ACC112 (cell line): ENCODE results near the gene ERFE.
"Not testable (repeated sequence)": the region's sequence is repeated elsewhere in the genome, so short reads cannot be mapped to it uniquely, and the experiment has no call there.

ENCODE experiments used
- H2AFZ ChIP-seq: fragments of 200-600 bp; sonication (generic); one replicate; pipeline ENCODE4 v1.6.0; 2017; ENCODE audit warnings: antibody characterized with exemption, low read length; ENCODE audit not compliant: unreplicated experiment
- H3K27ac ChIP-seq: fragments of 200-600 bp; sonication (generic); 2 replicates; pipeline ENCODE4 v1.5.1; 2014; ENCODE audit warnings: low read depth, mild to moderate bottlenecking, antibody characterized with exemption, low read length, moderate library complexity
- H3K27me3 ChIP-seq: fragments of 200-600 bp; sonication (generic); 2 replicates; pipeline ENCODE4 v1.6.1; 2014; ENCODE audit warnings: mild to moderate bottlenecking, antibody characterized with exemption, low read length, moderate library complexity, mixed read lengths; ENCODE audit not compliant: insufficient read depth
- H3K36me3 ChIP-seq: fragments of 200-600 bp; sonication (generic); 2 replicates; pipeline ENCODE4 v1.6.1; 2016; ENCODE audit warnings: mild to moderate bottlenecking, antibody characterized with exemption, low read length, moderate library complexity, mixed read lengths; ENCODE audit not compliant: insufficient read depth
- H3K4me1 ChIP-seq: fragments of 200-600 bp; sonication (generic); one replicate; pipeline ENCODE4 v1.6.1; 2016; ENCODE audit warnings: low read length, mixed read lengths; ENCODE audit not compliant: insufficient read depth, unreplicated experiment, control insufficient read depth
- H3K4me3 ChIP-seq: fragments of 200-600 bp; sonication (generic); 2 replicates; pipeline ENCODE4 v1.5.1; 2014; ENCODE audit warnings: mild to moderate bottlenecking, low read depth, low read length
- H3K79me2 ChIP-seq: fragments of 200-600 bp; sonication (generic); one replicate; pipeline ENCODE4 v1.6.0; 2016; ENCODE audit warnings: low read length; ENCODE audit not compliant: control insufficient read depth, unreplicated experiment, insufficient read depth

The ERFE gene

DNA sequence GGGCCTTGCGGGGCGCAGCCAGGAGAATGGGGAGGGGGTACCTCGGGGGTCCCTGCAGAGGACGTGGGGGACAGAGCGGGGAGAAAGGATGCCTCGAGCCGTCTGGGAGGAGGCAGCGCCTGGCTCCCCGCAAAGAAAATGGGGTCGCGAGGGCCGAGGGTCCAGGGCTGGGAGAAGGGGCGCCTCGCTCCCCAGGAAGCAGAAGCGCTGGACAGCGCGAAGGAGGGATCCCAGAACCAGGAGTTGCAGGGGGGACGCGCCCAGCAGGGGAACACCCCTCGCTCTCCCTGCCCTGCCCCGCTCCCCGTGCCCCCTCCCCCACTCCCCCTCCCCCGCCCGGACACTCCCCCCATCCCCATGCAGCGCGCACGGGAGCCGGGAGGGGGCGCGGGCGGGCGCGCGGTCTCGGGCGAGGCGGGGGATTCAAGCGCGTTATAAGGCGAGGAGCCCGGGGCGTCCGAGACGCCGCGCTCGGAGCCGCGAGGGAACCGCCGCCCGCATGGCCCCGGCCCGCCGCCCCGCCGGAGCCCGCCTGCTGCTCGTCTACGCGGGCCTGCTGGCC lies at the start of gene ERFE:
TSS of gene ERFE (plus strand) at position 462 of the 562 bp plus-strand sequence. CDS start at position 500, 38 bp downstream.
- Histone ChIP-seq H3K36me3 (no peaks in the 10 kb centered on the region), H3K79me2 (no peaks in the 10 kb centered on the region), H3K27ac (no peak within 1 kb of the TSS), H3K4me1 (peaks cover 5% of the 10 kb centered on the region), H3K4me3 (peak within 1 kb of the TSS; percentile 83), H2AFZ (no peak within 1 kb of the TSS), H3K27me3 (peaks cover 7% of the 10 kb centered on the region; the same call in 1 of the 2 replicates)

DNA sequence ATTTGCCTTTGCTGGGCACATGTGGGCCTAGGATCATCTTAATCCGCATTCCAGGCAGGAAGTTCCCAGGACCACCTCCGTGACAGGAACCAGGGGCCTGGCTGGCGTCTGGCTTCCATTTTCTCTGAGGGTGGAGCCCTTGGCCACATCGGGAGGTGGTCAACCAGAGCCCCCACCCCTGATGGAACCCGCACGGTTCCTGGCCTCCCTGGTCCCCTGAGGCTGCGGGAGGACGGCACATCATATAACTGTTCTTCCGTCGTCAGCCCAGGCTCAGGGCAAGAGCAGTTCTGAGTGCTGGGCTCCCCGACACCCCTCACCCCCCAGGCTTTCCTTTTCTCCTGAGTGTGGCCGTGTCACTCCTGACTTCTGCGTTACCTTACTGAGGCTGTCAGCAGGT lies 45.2 kb upstream of the ERFE start:
- Histone ChIP-seq H3K36me3 (no peaks in the 10 kb centered on the region), H2AFZ (no peak overlapping the region), H3K27me3 (peaks cover 14% of the 10 kb centered on the region), H3K27ac (no peak overlapping the region), H3K4me1 (no peaks in the 10 kb centered on the region), H3K4me3 (no peak overlapping the region), H3K79me2 (no peaks in the 10 kb centered on the region)

DNA sequence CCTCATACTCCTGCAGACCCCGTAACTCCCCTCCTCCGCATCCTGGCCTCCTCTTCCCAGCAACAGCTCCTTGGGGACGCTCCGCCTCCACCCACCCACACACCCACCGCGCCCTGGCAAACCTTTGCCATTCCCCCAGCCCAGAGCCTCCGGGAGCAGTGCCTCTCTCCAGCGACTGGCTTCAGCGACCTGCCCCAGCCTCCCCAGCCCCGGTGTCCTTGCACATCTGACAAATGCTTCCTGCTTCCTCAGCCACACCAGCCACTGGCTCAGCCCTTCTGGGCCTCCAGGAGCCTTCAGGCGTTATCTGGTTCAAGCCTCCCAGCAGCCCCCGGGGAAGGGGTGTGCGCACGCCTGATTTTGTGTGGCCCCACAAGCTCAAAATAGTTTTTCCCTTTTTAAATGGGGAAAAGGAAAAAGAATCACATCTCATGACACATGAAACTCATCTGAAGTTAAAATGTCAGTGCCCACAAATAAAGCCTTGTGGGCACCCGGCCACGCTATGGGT lies 44.4 kb upstream of the ERFE start:
- Histone ChIP-seq H2AFZ (no peak overlapping the region), H3K79me2 (no peaks in the 10 kb centered on the region), H3K27ac (no peak overlapping the region), H3K4me1 (no peaks in the 10 kb centered on the region), H3K27me3 (peaks cover 21% of the 10 kb centered on the region), H3K4me3 (no peak overlapping the region), H3K36me3 (no peaks in the 10 kb centered on the region)

DNA sequence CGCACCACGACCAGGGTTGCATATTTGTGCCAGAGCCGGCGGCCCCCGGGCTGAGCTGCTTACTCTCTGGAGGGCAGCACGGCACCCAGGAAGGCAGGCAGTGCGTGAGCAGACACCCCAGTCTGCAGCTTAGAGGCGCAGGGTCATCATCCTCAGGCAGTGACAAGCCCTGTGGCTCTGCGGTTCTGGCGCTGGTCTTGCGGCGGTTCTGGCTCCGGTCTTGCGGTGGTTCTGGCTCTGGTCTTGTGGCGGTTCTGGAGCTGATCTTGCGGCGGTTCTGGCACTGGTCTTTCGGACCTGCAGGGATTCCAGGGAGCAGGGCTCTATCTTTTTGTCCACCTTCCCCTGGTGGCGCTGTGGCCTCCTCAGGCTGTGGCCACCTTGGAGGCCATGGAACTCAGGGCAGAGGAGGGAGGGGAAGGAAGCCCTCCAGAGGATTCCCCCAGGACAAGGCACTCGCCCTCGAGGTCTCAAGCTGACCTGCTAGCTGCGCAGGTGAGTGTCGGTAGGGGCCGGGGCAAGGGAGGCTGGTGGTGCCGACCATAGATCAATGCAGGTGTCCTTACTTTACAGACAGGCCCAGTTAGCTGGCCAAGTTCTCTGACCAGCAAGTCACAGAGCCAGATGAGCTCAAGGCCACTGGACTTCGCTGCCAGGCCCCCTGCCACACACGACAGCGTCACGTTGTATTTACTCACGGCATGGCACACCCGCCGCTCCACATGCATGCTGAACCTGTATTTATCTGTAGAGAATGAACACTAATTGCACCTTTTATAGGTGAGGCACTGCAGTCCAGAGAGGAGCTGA lies 43.7 kb upstream of the ERFE start:
- H3K4me1 ChIP-seq, result no peaks in the 10 kb centered on the region
- H2AFZ ChIP-seq, result no peak overlapping the region
- H3K4me3 ChIP-seq, result no peak overlapping the region
- H3K27me3 ChIP-seq, result peaks cover 27% of the 10 kb centered on the region
- H3K79me2 ChIP-seq, result no peaks in the 10 kb centered on the region
- H3K36me3 ChIP-seq, result no peaks in the 10 kb centered on the region
- H3K27ac ChIP-seq, result no peak overlapping the region

- H3K27ac ChIP-seq, H3K4me3 ChIP-seq, H3K4me1 ChIP-seq, H3K79me2 ChIP-seq, H2AFZ ChIP-seq, H3K36me3 ChIP-seq: not testable (repeated sequence)
- H3K27me3 ChIP-seq, result peaks cover 29% of the 10 kb centered on the region
These were observed 43.1 kb upstream of the ERFE start for GRCh38 chr2:238115709-238116108.

GRCh38 chr2:238116298-238117198 lies 42.2 kb upstream of the ERFE start:
- no peaks in the 10 kb centered on the region for H3K79me2 ChIP-seq
- no peak overlapping the region for H3K27ac ChIP-seq
- H3K4me3 ChIP-seq, result no peak overlapping the region
- H2AFZ ChIP-seq, result no peak overlapping the region
- H3K27me3 ChIP-seq, result peaks cover 29% of the 10 kb centered on the region
- no peaks in the 10 kb centered on the region for H3K36me3 ChIP-seq
- no peaks in the 10 kb centered on the region for H3K4me1 ChIP-seq

DNA sequence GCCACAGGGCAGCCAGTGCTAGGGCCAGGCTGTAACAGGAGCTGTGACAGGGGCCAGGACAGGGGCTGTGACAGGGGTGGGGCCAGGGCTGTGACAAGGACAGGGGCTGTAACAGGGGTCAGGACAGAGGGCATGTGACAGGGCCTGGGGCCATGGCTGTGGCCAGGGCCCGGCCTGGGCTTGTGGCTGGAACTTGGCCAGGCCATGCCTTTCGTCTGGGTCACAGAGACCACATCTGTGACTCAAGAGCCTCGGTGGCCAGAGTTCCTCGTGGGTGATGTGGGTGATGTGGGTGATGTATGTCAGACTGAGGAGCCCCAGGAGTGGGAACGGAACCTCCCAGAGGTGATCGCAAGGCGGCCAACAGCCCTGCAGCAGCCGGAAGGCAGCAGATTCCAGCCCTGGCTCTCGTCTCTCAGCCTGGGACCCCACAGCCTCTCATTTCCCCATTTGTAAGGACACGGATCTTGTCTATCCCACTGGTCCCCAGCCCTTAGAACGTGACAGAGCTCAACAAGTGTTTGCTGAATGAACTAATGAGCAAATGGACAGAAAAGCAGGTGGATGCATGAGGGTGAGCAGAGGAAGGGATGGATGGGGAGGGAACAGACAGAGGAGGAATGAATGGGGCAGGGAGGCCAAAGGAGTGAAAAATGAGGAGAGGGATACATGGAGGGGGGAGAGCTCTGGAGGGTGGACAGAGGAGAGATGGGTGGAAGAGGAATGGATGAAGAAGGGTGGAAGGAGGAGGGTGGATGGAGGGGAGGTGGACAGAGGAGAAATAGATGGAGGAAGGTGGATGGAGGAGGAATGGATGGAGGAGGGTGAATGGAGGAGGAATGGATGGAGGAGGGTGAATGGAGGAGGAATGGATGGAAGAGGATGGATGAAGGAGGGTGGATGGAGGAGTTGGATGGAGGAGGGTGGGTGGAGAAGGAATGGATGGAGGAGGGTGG lies 41.3 kb upstream of the ERFE start:
- no peaks in the 10 kb centered on the region for H3K36me3 ChIP-seq
- H2AFZ ChIP-seq, result no peak overlapping the region
- H3K79me2 ChIP-seq, result no peaks in the 10 kb centered on the region
- H3K4me3 ChIP-seq, result no peak overlapping the region
- no peak overlapping the region for H3K27ac ChIP-seq
- H3K4me1 ChIP-seq, result no peaks in the 10 kb centered on the region
- peaks cover 29% of the 10 kb centered on the region for H3K27me3 ChIP-seq

GRCh38 chr2:238119756-238120462 lies 38.9 kb upstream of the ERFE start:
- Histone ChIP-seq H3K79me2 (no peaks in the 10 kb centered on the region), H3K4me3 (no peak overlapping the region), H3K4me1 (no peaks in the 10 kb centered on the region), H2AFZ (no peak overlapping the region), H3K27me3 (peaks cover 29% of the 10 kb centered on the region), H3K27ac (no peak overlapping the region), H3K36me3 (no peaks in the 10 kb centered on the region)

GRCh38 chr2:238120463-238121298 lies 38.1 kb upstream of the ERFE start:
- H3K27me3 ChIP-seq, result peaks cover 29% of the 10 kb centered on the region
- no peak overlapping the region for H2AFZ ChIP-seq

More at GRCh38 chr2:238120463-238121298, 38.1 kb upstream of the ERFE start:
- Histone ChIP-seq H3K36me3 (no peaks in the 10 kb centered on the region), H3K4me1 (no peaks in the 10 kb centered on the region), H3K27ac (no peak overlapping the region), H3K4me3 (no peak overlapping the region), H3K79me2 (no peaks in the 10 kb centered on the region)
